GM19395 (cell line): ENCODE measurements around the gene GCK.

Experiments used
- ATAC-seq: cut with Tn5 transposase; IDR thresholded peaks from one replicate; pipeline ENCODE4 v1.9.1; 2021; ENCODE audit warnings: mild to moderate bottlenecking, moderate library complexity; ENCODE audit not compliant: unreplicated experiment

Gene GCK

DNA sequence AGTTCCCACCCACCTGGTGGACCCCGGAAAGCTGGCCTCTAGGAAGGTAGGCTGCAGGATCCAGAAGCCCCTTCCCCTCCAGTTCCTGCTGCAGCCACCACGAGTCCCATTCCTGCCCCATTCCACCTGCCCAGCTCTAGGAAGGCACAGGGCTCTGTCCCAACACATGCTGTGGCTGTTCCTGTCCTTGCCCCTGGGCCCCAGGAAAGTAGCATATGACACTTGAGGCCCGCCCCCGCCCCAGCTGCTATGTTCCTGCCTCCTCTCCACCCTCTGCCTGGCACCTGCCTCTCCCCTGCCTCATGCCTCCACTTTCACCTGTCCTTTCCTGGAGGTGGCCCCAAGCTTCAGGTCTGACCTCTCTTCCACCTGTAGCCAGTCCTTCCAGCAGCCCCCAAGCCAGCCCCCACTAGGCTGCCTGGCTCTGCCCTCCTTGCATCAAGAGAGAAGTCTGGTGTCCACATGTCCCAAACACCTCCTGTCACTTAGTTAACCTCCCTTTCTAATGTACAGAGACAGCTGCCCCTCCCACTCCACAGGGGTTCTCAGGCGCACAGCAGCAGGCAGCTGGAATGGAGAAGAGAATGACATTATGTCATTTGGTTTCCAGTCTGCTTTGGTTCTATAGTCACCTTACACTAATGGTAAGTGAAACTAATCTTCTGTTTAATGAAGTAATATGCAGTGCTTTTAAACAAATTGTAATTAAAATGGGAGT lies 34.3 kb upstream of the GCK start:
- no peak for ATAC-seq

DNA sequence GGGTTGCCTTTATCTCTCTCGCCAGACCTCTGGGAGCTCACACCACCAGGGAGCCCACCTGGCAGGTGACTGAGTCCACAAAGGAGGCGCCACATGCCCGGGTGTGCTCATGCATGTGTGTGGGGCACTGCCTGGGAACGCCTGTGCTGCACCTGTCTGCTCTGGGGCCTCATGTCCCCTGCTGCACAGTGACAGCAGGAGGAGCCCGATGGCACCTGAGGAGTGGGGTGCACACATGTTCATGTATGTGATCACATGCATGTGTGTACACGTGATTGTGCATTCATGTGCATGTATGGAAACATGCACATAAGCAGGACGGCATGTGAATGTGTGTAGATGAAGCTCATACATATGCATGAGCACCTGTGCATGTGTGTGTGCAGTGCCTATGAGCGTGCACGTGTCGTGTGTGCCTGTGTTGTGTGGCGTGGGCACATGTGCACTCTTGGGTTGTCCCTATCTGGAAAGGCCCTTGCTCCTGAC lies 33.6 kb upstream of the GCK start:
- ATAC-seq = no peak

GRCh38 chr7:44222074-44222473 lies 32.8 kb upstream of the GCK start:
- ATAC-seq = no peak

GRCh38 chr7:44221231-44221791 lies 32.1 kb upstream of the GCK start:
- no peak for ATAC-seq

- ATAC-seq = no peak
Observed at GRCh38 chr7:44220358-44221112, 31.3 kb upstream of the GCK start.

DNA sequence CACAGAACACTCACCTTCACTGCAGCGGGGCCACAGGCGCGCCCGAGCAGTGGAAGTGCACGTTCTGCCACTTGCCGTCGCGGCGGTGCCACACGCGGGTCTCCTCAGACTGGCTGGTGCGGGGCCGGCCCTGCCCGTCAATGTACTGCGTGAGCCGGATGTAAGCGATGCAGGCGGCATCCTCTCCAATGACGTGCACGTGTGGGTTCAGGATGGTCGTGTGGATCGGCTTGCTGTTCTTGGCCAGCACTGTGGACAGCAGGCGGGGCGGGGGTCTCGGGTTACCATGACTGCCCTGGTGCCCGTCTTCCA lies 30.8 kb upstream of the GCK start:
- ATAC-seq = no peak

DNA sequence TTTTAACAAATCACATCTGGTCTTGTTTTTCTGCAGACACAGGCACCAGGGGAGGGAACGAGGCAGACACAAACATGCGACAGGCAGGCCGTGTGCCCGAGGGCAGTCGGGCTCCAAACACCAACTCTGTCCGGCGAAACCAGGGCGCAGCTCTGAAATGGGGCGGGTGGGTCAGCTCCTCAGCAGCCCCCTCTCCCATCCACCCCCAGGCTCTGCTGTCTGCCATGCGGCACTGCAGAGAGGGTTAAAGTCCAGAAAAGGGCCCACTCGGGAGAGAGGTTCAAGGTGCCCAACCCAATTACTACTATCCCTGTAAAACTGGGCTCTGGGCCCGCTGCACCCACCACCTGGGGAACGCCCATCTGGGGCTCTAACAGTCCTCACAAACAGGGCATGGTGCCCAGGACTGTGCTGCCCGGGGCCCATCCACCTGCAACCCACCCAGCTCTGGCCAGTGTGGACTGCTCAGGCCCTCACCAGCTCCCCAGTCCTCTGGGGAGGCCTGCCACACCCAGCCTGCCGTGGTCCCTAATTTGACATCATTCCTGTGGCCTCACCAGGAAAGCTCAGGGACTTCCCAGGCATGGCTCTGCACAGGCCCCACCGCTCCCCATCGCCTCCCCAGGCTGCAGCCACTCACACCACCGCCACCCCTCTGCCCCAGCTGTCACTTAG lies 30.3 kb upstream of the GCK start:
- ATAC-seq = no peak

DNA sequence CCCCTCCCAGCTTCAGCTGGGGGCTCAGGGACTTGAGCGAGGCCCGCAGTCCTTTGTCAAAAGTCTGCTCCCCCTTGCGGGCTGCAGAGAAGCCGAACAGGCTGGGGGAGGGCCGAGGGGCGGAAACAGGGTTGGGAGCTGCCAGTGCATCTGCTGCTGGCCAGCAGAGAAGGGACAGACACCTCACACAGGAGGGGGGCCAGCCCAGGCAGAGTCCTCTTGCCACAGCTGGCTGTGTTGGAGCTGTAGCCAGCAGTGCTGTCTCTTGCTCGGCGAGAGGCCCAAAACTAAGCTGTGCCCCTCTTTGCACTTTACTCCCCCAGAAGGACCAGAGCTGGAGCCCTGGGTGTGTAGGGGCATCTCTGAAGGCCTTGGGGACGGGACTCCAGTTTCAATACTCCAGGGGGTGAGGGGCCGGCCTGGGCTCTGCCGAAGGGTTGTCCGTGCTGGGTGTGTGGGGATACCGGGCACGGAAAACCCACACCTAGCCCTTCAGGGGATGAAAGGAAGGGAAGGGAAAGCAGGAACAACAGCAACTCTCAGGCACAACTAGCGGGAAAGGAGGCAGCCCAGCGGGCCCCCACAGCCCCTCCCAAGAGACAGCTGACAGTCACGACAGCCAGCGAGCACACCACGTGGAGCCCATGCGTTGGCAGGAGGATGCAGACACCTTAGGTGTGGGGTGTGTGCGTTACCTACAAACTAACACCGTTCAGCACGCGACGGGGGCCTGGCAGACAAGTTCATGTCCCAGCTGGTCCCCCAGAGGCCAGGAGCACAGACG lies 29.4 kb upstream of the GCK start:
- no peak for ATAC-seq

DNA sequence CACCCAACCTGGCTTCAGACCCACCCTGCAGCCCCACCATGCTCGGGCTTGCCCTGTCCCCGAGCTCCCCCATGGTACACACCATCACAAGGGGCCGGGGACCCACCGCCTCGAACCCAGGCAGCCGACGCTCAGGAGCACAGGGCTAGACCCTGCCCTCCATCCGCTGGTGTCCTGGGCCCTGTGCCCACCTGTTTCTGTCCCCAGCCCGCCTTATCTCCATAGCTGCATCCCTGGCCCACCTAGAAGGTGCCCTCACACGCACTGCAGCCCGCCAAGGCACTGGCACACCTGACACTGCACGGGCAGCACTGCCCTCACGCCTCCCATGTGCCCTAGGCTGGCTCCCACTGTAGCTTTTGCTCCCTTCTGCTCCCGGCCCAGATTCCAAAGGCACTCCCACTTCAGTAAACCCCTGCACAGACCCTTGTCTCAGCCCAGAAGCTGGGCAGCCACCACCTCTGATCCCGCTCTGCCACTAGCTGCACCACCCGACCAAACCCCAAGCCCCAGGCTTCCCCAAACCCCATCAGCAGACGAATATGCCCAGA lies 28.7 kb upstream of the GCK start:
- ATAC-seq = no peak

DNA sequence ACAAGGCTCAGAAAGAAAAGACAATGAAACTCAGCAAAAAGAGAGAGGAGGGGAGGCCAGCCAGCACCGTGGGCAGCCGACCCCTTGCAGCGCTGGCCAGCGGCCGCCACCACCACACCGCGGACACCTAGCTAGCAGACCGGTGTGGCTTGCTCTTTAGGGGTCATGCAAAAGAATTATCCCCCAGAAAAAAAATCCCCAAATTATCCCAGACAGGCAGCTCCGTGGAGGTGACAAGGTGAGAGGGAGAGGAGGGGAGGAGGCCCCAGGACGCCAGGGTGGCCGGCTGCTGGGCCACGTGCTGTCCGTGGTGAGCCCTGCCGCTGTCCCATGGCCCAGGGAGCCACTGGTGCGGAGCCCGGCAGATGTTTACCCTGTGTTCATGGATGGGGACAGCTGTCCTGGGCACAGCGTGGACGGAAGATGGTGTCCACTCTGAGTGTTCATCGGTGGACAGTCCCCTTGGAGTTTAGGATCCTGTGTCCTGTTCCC lies 28.0 kb upstream of the GCK start:
- ATAC-seq = no peak

DNA sequence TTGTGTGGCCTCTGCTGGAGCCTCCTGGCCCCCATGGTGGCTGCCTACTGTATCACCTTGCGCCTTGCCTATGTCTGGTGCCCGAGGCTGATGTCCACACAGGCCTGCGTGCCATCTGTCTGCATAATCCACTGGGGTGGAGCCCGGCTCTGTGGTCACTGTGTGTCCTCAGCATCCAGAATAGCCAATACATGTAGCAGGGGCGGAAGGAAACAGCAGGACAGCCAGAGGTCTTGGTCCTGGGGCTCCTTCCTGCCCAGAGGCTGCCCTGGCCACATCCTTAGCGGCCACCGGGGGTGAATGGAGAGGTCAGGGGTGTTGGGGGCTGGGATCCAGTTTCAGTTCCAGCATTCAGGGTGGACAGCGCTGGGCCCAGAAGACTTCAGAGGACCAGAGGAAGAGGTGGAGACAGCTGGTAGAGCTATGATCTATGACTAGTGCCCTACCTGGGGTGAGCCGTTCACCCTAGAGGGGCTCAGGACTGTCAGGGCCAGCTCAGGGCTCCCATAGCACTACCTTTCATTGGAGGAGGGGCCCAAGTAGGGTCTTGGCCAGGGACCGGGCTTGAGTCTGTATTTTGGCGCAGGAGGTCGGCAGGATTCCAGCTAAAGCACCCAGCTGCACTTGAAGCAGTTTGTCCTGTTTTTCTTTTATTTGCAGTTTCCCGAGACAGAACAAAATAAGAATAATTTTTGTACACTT lies 27.4 kb upstream of the GCK start:
- no peak for ATAC-seq

GRCh38 chr7:44216019-44216418 lies 26.8 kb upstream of the GCK start:
- ATAC-seq = no peak

DNA sequence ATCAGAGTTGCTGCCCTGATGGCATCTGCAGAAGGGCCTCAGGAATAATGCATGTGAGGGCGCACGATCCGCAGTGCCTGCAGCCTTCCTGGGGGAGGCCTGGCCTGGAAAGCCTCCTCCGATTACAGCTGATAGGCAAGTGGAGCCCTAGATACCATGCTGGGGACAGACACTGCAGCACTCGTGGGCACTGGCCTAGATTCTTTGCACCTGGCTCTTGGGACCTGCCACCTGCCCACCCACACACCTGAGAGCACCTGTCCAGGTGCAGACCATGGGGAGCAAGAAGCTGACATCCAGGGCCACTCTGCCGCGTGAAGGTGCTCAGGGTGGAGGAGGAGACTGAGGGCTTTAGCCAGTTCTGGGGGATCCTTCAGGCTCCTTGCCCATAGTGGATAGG lies 26.3 kb upstream of the GCK start:
- no peak for ATAC-seq

DNA sequence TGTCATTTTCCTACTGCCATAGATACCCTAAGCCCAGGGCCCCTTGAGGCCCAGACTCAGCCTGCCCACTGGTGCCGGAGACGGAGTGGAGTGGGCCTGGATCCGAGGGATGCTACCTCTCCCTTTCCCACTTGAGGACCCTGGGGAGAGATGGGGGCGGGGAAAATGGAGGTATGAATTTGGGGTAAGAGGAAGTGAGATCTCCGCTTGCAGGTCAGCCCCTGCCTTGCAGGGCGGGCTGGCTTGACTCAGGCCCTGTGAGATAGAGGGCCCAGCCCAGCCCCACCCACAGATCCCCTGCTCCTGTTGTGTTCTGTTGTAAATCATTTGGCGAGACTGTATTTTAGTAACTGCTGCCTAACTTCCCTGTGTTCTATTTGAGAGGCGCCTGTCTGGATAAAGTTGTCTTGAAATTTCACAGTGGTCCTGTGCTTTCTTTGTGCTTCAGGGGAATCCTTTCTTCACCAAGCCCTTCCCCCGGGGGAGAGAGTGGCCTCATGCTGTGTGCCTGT lies 24.7 kb upstream of the GCK start:
- no peak for ATAC-seq

DNA sequence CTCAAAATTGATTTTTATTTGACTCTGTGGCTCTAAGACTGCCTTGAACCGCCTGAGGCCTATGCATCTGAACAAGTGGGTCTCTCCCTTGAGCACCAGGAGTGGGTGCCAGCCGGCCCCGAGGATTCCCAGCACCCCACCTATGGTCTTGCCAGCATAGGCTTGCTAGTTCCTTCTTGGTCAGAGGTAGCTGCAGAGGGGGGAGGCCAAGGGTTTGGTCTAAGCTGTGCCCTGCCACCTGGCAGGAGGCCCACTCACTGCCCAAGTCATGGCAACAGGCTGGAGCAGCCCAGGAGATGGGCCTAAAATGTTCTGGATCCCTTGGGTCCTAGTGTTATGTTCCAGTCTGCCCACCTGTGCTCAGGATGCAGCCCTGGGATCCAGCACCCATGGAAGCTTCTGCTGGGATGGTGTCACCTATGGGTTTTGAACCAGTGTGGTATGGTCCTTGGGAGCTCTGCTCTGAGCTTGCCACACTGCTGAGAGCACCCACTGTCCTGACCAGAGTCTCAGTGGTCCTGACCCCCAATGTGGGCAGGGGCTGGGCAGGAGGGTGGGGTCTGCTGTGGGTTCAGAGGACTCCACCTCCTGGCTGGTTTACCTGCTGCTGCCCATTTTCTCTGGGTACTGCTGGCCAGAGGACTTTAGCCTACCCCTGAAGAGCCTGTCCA lies 24.1 kb upstream of the GCK start:
- no peak for ATAC-seq

DNA sequence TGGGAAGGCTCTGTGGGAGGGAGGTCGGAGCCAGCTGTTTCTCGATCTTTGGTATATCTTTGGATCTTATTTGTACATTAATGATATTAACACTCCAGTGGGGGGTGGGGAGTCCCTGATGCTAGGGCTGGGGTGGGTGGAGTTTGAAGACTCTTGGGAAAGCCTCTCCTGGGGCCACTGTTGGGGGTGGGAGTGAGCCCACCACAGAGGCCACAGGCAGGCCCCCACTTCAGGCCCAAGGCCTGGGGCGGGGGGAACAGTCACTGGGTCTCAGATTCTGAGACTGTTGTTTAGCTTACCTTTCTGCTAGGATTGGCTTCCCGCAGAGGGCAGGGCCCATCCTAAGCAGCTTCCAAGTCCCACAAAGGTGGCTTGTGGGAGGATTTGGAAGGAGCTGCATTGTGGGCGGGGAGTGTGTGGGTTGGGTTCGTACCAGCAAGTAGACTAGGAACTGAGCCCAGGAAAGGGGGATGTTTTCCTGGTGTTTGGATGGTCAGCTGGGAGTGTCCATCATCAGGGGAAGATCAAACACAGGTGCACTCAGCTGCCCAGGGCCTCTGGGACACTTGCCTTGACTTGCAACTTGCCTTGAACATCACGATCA lies 23.4 kb upstream of the GCK start:
- ATAC-seq = no peak

GRCh38 chr7:44212018-44212417 lies 22.8 kb upstream of the GCK start:
- no peak for ATAC-seq

GRCh38 chr7:44211126-44211675 lies 22.0 kb upstream of the GCK start:
- no peak for ATAC-seq
